Upper lobe of left lung (tissue), 4 donors: Measurements from ENCODE around the gene WSCD2.

Experiments
- CTCF ChIP-seq, 6 experiments: fragments of 450-650 bp in 4 of 6; fragments of 200-600 bp in 2 of 6; sonication (generic) in 2 of 6; IDR thresholded peaks; one replicate each; pipeline ENCODE4 v1.5.1; 2016 to 2019; ENCODE audit warnings: antibody characterized with exemption in 6 of 6
- POLR2A ChIP-seq, 4 donors: fragments of 450-650 bp; IDR thresholded peaks; one replicate each; pipeline ENCODE4 v1.5.1; 2016 to 2017; ENCODE audit warnings: antibody characterized with exemption in 4 of 4, mild to moderate bottlenecking in 2 of 4
- POLR2AphosphoS5 ChIP-seq, 2 donors: sonication (generic); formaldehyde crosslinking; IDR thresholded peaks; one replicate each; pipeline ENCODE4 v1.5.1; 2017; ENCODE audit warnings: antibody characterized with exemption in 2 of 2

GRCh38 chr12:108269224-108269623 is 140.1 kb downstream of the WSCD2 start:
- no peak for TF ChIP-seq POLR2A (IDR thresholded peaks at IDR 0.05)
- TF ChIP-seq CTCF (IDR thresholded peaks at IDR 0.05): no peak
- no peak for TF ChIP-seq POLR2AphosphoS5 (IDR thresholded peaks at IDR 0.05)
